ENCODE results near the gene CCDC88C.

DNA sequence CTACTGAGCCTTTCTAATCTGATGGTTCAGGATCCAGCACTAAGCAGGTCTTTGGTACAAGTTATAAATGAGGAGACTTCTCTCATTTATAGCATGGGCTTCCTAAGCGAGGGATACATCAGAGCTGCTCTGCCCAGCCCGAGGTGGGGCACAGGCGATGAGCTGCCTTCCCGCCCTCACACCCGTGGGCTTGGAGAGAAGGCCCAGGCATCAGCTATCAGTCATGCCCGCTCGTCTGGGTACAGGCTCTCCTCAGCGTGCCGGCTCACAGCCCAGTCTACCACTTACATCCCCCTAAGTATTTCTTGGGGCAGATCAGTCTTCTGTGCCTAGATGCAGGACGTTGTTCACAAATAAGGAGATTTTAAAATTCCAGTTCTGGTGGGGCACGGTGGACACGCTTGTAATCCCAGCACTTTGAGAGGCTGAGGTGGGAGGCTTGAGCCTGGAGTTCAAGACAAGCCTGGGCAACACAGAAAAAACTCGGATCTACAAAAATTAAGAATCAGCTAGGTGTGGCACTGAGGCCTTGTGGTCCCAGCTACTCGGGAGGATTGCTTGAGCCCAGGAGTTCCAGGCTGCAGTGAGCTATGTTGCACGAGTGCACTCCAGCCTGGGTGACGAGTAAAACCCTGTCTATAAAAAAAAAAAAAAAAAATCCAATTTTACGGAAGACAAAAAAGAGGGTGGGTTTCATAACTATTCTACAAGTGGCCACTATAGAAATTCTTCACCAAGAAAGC is 57.0 kb downstream of the CCDC88C start:
- TF ChIP-seq, protein P1, sequence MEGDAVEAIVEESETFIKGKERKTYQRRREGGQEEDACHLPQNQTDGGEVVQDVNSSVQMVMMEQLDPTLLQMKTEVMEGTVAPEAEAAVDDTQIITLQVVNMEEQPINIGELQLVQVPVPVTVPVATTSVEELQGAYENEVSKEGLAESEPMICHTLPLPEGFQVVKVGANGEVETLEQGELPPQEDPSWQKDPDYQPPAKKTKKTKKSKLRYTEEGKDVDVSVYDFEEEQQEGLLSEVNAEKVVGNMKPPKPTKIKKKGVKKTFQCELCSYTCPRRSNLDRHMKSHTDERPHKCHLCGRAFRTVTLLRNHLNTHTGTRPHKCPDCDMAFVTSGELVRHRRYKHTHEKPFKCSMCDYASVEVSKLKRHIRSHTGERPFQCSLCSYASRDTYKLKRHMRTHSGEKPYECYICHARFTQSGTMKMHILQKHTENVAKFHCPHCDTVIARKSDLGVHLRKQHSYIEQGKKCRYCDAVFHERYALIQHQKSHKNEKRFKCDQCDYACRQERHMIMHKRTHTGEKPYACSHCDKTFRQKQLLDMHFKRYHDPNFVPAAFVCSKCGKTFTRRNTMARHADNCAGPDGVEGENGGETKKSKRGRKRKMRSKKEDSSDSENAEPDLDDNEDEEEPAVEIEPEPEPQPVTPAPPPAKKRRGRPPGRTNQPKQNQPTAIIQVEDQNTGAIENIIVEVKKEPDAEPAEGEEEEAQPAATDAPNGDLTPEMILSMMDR (IDR thresholded peaks at IDR 0.05 in 4 of 5, conservative IDR thresholded peaks at IDR 0.05 in 1 of 5): no peak
- no peak for TF ChIP-seq POLR2A (IDR thresholded peaks at IDR 0.05)
